H9 (cell line): ENCODE results near the gene MMP15. TPM values are rescaled to one million over a fixed set of nuclear protein-coding genes. Genes with fewer than 3 reads are reported as not detected.

Experiments used
- DNase-seq: peaks from one replicate; pipeline ENCODE4 v3.0.0-alpha.2; 2017
- H2AFZ ChIP-seq: one replicate; pipeline ENCODE4 v1.6.1; 2013; ENCODE audit warnings: mild to moderate bottlenecking, low read length, control low read depth, moderate library complexity
- H2AK5ac ChIP-seq: 2 replicates; pipeline ENCODE4 v1.6.1; 2013; ENCODE audit warnings: low read length, control low read depth, mixed read lengths; ENCODE audit not compliant: insufficient read length
- H2BK120ac ChIP-seq: one replicate; pipeline ENCODE4 v1.6.1; 2013; ENCODE audit warnings: low read depth, mild to moderate bottlenecking, low read length, control low read depth, inconsistent platforms; ENCODE audit not compliant: poor library complexity, severe bottlenecking
- H2BK12ac ChIP-seq: 2 replicates; pipeline ENCODE4 v1.6.1; 2013; ENCODE audit warnings: low read length, control low read depth, mixed read lengths, low read depth; ENCODE audit not compliant: insufficient read length
- H2BK15ac ChIP-seq: 2 replicates; pipeline ENCODE4 v1.6.1; 2013; ENCODE audit warnings: low read depth, low read length, control low read depth
- H2BK20ac ChIP-seq: one replicate; pipeline ENCODE4 v1.6.1; 2013; ENCODE audit warnings: low read depth, mild to moderate bottlenecking, low read length, control low read depth, inconsistent platforms; ENCODE audit not compliant: poor library complexity, severe bottlenecking
- H2BK5ac ChIP-seq: 2 replicates; pipeline ENCODE4 v1.6.1; 2013; ENCODE audit warnings: low read length, control low read depth, mixed read lengths; ENCODE audit not compliant: insufficient read length
- H3K14ac ChIP-seq: 2 replicates; pipeline ENCODE4 v1.6.1; 2013; ENCODE audit warnings: low read length, control low read depth; ENCODE audit not compliant: insufficient read depth
- H3K18ac ChIP-seq: 2 replicates; pipeline ENCODE4 v1.6.1; 2013; ENCODE audit warnings: low read depth, mild to moderate bottlenecking, mixed read lengths, low read length, control low read depth; ENCODE audit not compliant: insufficient read length
- H3K23ac ChIP-seq: 2 replicates; pipeline ENCODE4 v1.6.1; 2013; ENCODE audit warnings: low read length, control low read depth, mixed read lengths, low read depth; ENCODE audit not compliant: insufficient read length
- H3K23me2 ChIP-seq: 2 replicates; pipeline ENCODE4 v1.6.1; 2013; ENCODE audit warnings: low read depth, mild to moderate bottlenecking, mixed read lengths, low read length, control low read depth; ENCODE audit not compliant: insufficient read length, poor library complexity, severe bottlenecking
- H3K27ac ChIP-seq: 2 replicates; pipeline ENCODE4 v1.5.1; 2013; ENCODE audit warnings: low read length, control low read depth, mixed read lengths, low read depth; ENCODE audit not compliant: insufficient read length
- H3K27me3 ChIP-seq: 2 replicates; pipeline ENCODE4 v1.6.1; 2013; ENCODE audit warnings: low read length, control low read depth, inconsistent platforms; ENCODE audit not compliant: insufficient read depth
- H3K4ac ChIP-seq: 2 replicates; pipeline ENCODE4 v1.6.1; 2013; ENCODE audit warnings: low read depth, mild to moderate bottlenecking, control low read depth, inconsistent platforms, low read length, moderate library complexity
- H3K4me1 ChIP-seq: 2 replicates; pipeline ENCODE4 v1.6.1; 2013; ENCODE audit warnings: low read length, control low read depth, inconsistent platforms; ENCODE audit not compliant: insufficient read depth
- H3K4me2 ChIP-seq: 2 replicates; pipeline ENCODE4 v1.6.1; 2013; ENCODE audit warnings: low read length, control low read depth, mixed read lengths; ENCODE audit not compliant: insufficient read length, insufficient read depth
- H3K56ac ChIP-seq: 2 replicates; pipeline ENCODE4 v1.6.1; 2013; ENCODE audit warnings: low read depth, mild to moderate bottlenecking, mixed read lengths, low read length, control low read depth; ENCODE audit not compliant: insufficient read length
- H3K79me1 ChIP-seq: 2 replicates; pipeline ENCODE4 v1.6.1; 2013; ENCODE audit warnings: low read depth, mild to moderate bottlenecking, moderate library complexity, low read length, control low read depth, inconsistent platforms; ENCODE audit not compliant: insufficient read depth, poor library complexity, severe bottlenecking
- H3K79me2 ChIP-seq: 2 replicates; pipeline ENCODE4 v1.6.1; 2013; ENCODE audit warnings: low read length, control low read depth, inconsistent platforms; ENCODE audit not compliant: insufficient read depth
- H3K9ac ChIP-seq: 2 replicates; pipeline ENCODE4 v1.6.1; 2013; ENCODE audit warnings: low read length, control low read depth, mixed read lengths; ENCODE audit not compliant: insufficient read length; ENCODE audit errors: extremely low read depth
- H3K9me3 ChIP-seq: one replicate; pipeline ENCODE4 v1.6.1; 2013; ENCODE audit warnings: low read depth, low read length, inconsistent platforms; ENCODE audit not compliant: control insufficient read depth
- H3T11ph ChIP-seq: one replicate; pipeline ENCODE4 v1.6.1; 2013; ENCODE audit warnings: mild to moderate bottlenecking, low read length, control low read depth, inconsistent platforms
- H4K20me1 ChIP-seq: one replicate; pipeline ENCODE4 v1.6.1; 2013; ENCODE audit not compliant: control insufficient read depth, insufficient read length, insufficient read depth
- H4K5ac ChIP-seq: 2 replicates; pipeline ENCODE4 v1.6.1; 2013; ENCODE audit warnings: low read depth, mild to moderate bottlenecking, mixed read lengths, low read length, control low read depth; ENCODE audit not compliant: insufficient read length
- H4K8ac ChIP-seq: replicated peaks from 2 replicates; pipeline ENCODE4 v1.6.1; 2013; ENCODE audit warnings: low read length, control low read depth, mixed read lengths, low read depth; ENCODE audit not compliant: insufficient read length
- H4K91ac ChIP-seq: 2 replicates; pipeline ENCODE4 v1.6.1; 2013; ENCODE audit warnings: low read depth, mild to moderate bottlenecking, moderate library complexity, mixed read lengths, low read length, control low read depth; ENCODE audit not compliant: insufficient read length
- H3K27ac Mint-ChIP-seq, 3 experiments: 2 replicates in 2 of 3; 3 replicates in 1 of 3; pipeline ENCODE4 v1.8.0; 2020 to 2021; ENCODE audit warnings: mixed read lengths in 3 of 3, mild to moderate bottlenecking in 1 of 3, moderate library complexity in 1 of 3
- H3K27me3 Mint-ChIP-seq: 2 replicates; pipeline ENCODE4 v1.8.0; 2021; ENCODE audit warnings: low read depth, mild to moderate bottlenecking, moderate library complexity, mixed read lengths
- H3K36me3 Mint-ChIP-seq, 3 experiments: 2 replicates in 2 of 3; 3 replicates in 1 of 3; pipeline ENCODE4 v1.8.0; 2020 to 2021; ENCODE audit warnings: low read depth in 3 of 3, mixed read lengths in 3 of 3; ENCODE audit not compliant: insufficient read depth in 1 of 3
- H3K4me1 Mint-ChIP-seq, 2 experiments: 2 replicates each; pipeline ENCODE4 v1.8.0; 2020; ENCODE audit warnings: mixed read lengths in 2 of 2
- H3K4me3 Mint-ChIP-seq, 2 experiments: 2 replicates in 1 of 2; 3 replicates in 1 of 2; pipeline ENCODE4 v1.8.0; 2020 to 2021; ENCODE audit warnings: mild to moderate bottlenecking in 2 of 2, mixed read lengths in 2 of 2, moderate library complexity in 1 of 2
- H3K9me3 Mint-ChIP-seq, 2 experiments: 2 replicates in 1 of 2; 3 replicates in 1 of 2; pipeline ENCODE4 v1.8.0; 2020; ENCODE audit warnings: mild to moderate bottlenecking in 2 of 2, mixed read lengths in 2 of 2, moderate library complexity in 1 of 2
- CTCF ChIP-seq: fragments of 200-600 bp; sonication (generic); conservative IDR thresholded peaks from 3 replicates; pipeline ENCODE4 v1.8.0; 2021; ENCODE audit warnings: antibody characterized with exemption, mild to moderate bottlenecking
- WGBS: extraction: QIAGEN DNeasy Blood & Tissue Kit; methylation state at CpG from one replicate; pipeline ENCODE4 v1.1.7; 2013; ENCODE audit warnings: missing lambda C conversion rate, low lambda C conversion rate, mixed read lengths; ENCODE audit not compliant: insufficient read length; ENCODE audit errors: extremely low coverage; 5-methylcytosine and 5-hydroxymethylcytosine counted together
- total RNA-seq: library from RNA; stranded (reverse); gene quantifications from 2 replicates; pipeline ENCODE4 v1.2.1, GENCODE V29; 2021

The MMP15 gene
- total RNA-seq, 1 experiment from 2014 or later, result 32.9 TPM

GRCh38 chr16:58087209-58087913 lies 61.8 kb downstream of the MMP15 start:
- H2BK20ac ChIP-seq, result no peak overlapping the region
- H3K27me3 Mint-ChIP-seq, result peaks cover 10% of the 10 kb centered on the region
- no peak overlapping the region for H2BK15ac ChIP-seq
- H3K23me2 ChIP-seq, result no peaks in the 10 kb centered on the region
- H4K8ac ChIP-seq, result peak overlapping the region; percentile 11
- H3K18ac ChIP-seq, result no peak overlapping the region
- H3K4ac ChIP-seq, result no peak overlapping the region
- 99% methylated on average over 18 of the region's 23 CpGs for WGBS
- H2AFZ ChIP-seq, result no peak overlapping the region
- no peak overlapping the region for H2AK5ac ChIP-seq
- H3K79me2 ChIP-seq, result no peaks in the 10 kb centered on the region
- no peak overlapping the region for H2BK12ac ChIP-seq
- no peak overlapping the region for H2BK5ac ChIP-seq
- no peaks in the 10 kb centered on the region for H3K27me3 ChIP-seq
- no peaks in the 10 kb centered on the region for H3K36me3 Mint-ChIP-seq
- H3K4me1 Mint-ChIP-seq, result peaks cover 17 to 18% of the 10 kb centered on the region in 2 experiments
- TF ChIP-seq CTCF, result no peak
- no peak for DNase-seq
- no peaks in the 10 kb centered on the region; a peak in 1 of 5 replicates for H3K9me3 Mint-ChIP-seq
- H3K4me2 ChIP-seq, result no peak overlapping the region
- H4K91ac ChIP-seq, result no peak overlapping the region
- peak overlapping the region; percentile 4 for H4K5ac ChIP-seq
- no peak overlapping the region for H2BK120ac ChIP-seq
- peak overlapping the region; percentile 17 for H3K23ac ChIP-seq
- H3K9me3 ChIP-seq, result no peaks in the 10 kb centered on the region
- H3T11ph ChIP-seq, result no peak overlapping the region
- H3K27ac ChIP-seq, result no peak overlapping the region
- no peaks in the 10 kb centered on the region; the same call in 1 of the 2 replicates for H3K4me1 ChIP-seq
- no peak overlapping the region for H3K14ac ChIP-seq
- no peak overlapping the region for H3K4me3 Mint-ChIP-seq
- H3K9ac ChIP-seq, result no peak overlapping the region
- H3K56ac ChIP-seq, result no peak overlapping the region
- no peak overlapping the region for H3K27ac Mint-ChIP-seq
- H3K79me1 ChIP-seq, result no peaks in the 10 kb centered on the region
- H4K20me1 ChIP-seq, result no peaks in the 10 kb centered on the region
